D721Med (cell line): Measurements from ENCODE around the gene CDH4.

Experiments
- DNase-seq: peaks from one replicate; pipeline ENCODE4 v3.0.0; 2011; ENCODE audit warnings: low spot score; ENCODE audit not compliant: insufficient read length
- FAIRE-seq: peaks from 2 replicates; lab custom pipeline; 2011; peaks lifted over from hg19 to GRCh38; lab: Jason Lieb, UNC
- TF ChIP-seq, protein P1 (sequence below): IDR thresholded peaks from 2 replicates; pipeline ENCODE4 v1.5.1; 2012; ENCODE audit warnings: mild to moderate bottlenecking, control low read depth; ENCODE audit not compliant: insufficient read depth; ENCODE audit errors: missing control alignments

CDH4 gene

DNA sequence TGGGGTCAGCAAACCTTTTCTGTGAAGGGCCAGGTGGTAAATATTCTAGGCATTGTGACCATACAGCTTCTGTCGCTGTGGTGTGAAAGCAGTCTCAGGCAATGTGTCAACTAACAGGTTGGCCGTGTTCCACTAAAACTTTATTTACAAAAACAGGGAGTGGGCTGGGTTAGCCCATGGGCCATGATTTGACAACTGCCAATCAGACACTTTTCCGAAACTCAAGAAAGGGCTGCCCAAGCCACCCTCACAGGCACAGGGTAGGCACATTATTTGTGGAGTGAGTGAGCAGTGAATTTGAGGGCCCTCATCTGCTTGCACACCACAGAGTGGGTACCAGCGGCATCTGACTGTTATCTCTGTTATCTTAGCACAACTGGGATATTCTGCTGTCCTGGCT is 523.4 kb downstream of the CDH4 start:
- TF ChIP-seq, protein P1, sequence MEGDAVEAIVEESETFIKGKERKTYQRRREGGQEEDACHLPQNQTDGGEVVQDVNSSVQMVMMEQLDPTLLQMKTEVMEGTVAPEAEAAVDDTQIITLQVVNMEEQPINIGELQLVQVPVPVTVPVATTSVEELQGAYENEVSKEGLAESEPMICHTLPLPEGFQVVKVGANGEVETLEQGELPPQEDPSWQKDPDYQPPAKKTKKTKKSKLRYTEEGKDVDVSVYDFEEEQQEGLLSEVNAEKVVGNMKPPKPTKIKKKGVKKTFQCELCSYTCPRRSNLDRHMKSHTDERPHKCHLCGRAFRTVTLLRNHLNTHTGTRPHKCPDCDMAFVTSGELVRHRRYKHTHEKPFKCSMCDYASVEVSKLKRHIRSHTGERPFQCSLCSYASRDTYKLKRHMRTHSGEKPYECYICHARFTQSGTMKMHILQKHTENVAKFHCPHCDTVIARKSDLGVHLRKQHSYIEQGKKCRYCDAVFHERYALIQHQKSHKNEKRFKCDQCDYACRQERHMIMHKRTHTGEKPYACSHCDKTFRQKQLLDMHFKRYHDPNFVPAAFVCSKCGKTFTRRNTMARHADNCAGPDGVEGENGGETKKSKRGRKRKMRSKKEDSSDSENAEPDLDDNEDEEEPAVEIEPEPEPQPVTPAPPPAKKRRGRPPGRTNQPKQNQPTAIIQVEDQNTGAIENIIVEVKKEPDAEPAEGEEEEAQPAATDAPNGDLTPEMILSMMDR = no peak
- DNase-seq = no peak
- no peak for FAIRE-seq

DNA sequence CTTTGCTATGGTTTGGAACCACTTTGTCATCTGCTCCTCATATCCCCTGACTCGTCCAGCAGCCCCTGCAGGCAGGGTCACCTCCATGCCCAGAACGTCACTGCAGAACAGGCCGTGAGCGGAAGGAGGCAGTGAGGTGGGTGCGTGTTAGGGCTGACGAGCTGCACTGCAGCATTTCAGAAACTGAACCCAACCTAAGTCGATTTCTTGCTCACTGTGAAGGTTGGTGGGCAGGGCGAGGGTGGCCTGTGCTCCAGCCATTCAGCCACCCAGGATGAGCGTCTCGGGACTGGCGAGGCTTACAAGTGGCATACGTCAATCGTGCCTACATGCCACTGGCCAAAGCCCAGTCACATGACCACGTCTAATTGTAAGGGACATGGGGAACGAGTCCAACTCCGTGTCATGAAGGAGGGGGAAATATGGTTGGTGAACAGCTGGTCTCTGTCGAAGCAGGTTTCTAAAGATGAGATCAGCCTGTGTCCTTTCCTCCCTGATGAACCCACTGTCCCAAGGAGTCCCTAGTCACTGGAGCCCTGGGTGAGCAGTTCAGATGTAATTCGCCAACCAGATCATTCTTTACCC is 524.5 kb downstream of the CDH4 start:
- TF ChIP-seq, protein P1 = no peak
- DNase-seq (no peak), FAIRE-seq (no peak)

DNA sequence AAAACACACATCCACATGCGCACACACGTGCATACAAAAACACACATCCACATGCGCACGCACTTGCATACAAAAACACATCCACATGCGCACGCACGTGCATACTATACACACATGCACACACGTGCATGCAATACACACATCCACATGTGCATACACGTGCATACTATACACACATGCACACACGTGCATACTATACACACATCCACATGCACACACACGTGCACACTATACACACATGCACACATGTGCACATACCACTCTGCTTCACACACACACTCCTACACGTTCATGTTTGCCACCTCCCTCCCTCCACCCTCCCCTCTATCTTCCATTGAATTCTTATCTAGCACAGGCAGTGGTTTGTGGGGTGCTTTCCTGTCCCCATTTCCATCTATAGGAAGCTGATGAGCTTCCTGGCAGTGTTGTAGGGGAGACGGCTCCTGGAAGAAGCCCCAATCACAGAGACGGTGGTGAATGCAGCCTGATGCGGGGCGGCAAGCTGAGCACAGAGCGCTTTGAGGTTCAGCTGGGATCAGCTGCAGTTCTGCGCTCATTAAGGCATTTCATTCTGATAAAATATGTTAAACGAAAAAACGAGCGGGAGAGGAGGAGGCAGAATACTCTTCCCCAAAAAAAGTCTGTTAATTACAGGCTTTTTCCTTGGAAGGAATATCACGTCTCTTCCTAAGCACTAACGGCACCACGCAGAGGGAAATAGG is 525.9 kb downstream of the CDH4 start:
- no peak for FAIRE-seq
- DNase-seq = no peak
- TF ChIP-seq, protein P1 = no peak

DNA sequence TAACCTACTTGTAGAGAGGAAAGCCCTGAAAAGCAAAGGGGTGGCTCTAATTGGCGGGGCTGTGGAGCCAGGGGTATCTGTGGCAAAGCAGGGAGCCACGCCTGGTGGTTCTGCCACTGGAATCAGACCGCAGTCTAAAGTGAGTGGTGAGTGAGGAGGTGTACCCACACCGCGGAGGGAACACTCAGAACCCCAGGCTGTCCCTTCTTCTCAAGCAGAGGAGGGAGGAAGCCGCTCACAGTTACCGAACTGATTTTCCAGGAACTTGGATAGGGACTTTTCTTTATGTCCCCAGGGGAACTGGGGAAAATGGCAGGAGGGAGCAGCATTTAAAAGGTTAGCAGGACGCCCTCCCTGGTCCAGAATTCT is 526.4 kb downstream of the CDH4 start:
- TF ChIP-seq, protein P1 = no peak
- FAIRE-seq (no peak), DNase-seq (no peak)

DNA sequence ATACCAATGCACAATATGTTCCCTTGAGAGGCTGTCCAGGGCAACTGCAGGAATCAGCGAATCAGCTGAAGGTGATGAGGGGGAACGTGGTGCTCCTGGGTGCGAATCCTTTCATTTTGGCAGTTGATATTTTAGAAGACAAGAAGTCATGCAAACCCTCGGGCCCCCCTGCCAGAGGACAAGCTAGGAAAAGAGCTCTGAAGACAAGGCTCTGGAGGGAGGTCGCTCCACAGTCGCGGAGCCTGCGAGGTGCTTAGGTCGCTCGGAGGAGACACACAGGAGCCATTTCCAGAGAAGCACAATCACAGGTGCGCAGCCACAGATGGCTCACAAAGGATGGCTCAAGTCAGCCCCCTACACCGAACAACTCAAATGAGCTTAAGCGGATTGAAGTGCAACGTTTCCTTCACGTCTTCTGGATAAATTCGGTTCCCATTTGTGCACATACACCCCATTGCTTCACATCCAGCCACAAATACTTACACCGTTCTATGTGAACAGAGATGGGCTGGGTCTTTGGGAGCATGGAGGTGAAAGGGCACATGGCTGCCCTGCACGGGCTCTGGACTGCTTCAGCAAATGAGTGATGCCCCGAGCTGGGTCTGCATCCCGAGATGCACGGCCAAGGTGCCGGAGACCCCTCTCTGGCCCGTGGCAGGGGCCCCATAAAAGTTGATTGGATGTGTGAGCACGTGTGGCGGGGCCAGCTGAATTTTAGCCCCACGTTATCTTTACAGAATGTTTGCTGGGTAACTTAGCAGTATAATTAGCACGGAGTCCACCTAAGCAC is 527.3 kb downstream of the CDH4 start:
- DNase-seq (no peak), FAIRE-seq (no peak)
- TF ChIP-seq, protein P1 = no peak

DNA sequence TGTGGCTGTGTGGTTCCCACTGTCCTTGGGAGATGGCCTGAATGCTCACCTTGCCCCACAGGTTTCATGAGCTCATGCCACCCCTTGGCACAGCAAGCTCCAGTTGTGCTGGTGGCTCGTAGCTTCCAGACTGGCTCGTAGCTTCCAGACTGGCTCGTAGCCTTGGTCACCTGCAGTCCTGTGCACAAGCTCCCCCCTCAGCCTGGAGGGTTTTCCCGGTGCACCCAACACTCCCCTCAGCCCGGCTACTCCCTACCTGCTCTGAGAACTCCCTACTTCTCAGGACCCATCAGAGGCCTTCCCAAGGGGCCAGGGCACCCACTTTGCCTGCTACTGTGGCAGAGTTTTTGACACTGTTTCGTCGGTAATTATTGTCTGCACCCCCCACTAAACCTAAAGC is 528.0 kb downstream of the CDH4 start:
- TF ChIP-seq, protein P1 = no peak
- FAIRE-seq = no peak
- DNase-seq = no peak
